ENCODE measurements around the gene MCTP2.

Gene MCTP2

GRCh38 chr15:94526071-94526689 lies 294.8 kb downstream of the MCTP2 start:
- Histone ChIP-seq H3K9me3 (ENCODE audit: control insufficient read depth, insufficient read depth, low read depth, low read length) (no peaks in the 10 kb centered on the region), H3K27ac (ENCODE audit: extremely low read depth, low read depth, low read length) (no peak overlapping the region), H3K36me3 (ENCODE audit: control insufficient read depth in 2 of 2, insufficient read depth in 1 of 2, low read length in 2 of 2) (no peaks in the 10 kb centered on the region), H3K4me3 (ENCODE audit: low read depth, low read length) (no peak overlapping the region), H3K4me1 (ENCODE audit: control insufficient read depth, insufficient read depth, low read length) (peaks cover 5% of the 10 kb centered on the region)
- POLR2A ChIA-PET: no interaction called here
- CTCF ChIA-PET: interaction anchor here (0.5 to 1.9 kb wide), 15 partner anchors 9 to 276 kb away, joined by 3 to 8 read pairs (median 3); no protein-coding TSS in a partner anchor
- no peak for TF ChIP-seq ZNF664 (tag by site-specific recombination; IDR thresholded peaks at IDR 0.05)

- POLR2A ChIA-PET: no interaction called here
- CTCF ChIA-PET: no interaction called here
- Histone ChIP-seq H3K27ac (ENCODE audit: extremely low read depth, low read depth, low read length) (no peak overlapping the region), H3K36me3 (ENCODE audit: control insufficient read depth in 2 of 2, insufficient read depth in 1 of 2, low read length in 2 of 2) (no peaks in the 10 kb centered on the region), H3K9me3 (ENCODE audit: control insufficient read depth, insufficient read depth, low read depth, low read length) (no peaks in the 10 kb centered on the region), H3K4me1 (ENCODE audit: control insufficient read depth, insufficient read depth, low read length) (no peaks in the 10 kb centered on the region), H3K4me3 (ENCODE audit: low read depth, low read length) (no peak overlapping the region)
- TF ChIP-seq ZNF654 (tag by site-specific recombination; IDR thresholded peaks at IDR 0.05; ENCODE audit: low read depth) (no peak), GLIS2 (tag by site-specific recombination; IDR thresholded peaks at IDR 0.05) (no peak), ZNF24 (tag by site-specific recombination; IDR thresholded peaks at IDR 0.05) (no peak), ZNF280D (tag by site-specific recombination; IDR thresholded peaks at IDR 0.05) (no peak), ZNF133 (tag by site-specific recombination; IDR thresholded peaks at IDR 0.05) (no peak), ZBTB26 (tag by site-specific recombination; optimal IDR thresholded peaks at IDR 0.05) (no peak), ZNF776 (tag by site-specific recombination; IDR thresholded peaks at IDR 0.05; ENCODE audit: borderline replicate concordance) (no peak), OVOL3 (tag by site-specific recombination; IDR thresholded peaks at IDR 0.05) (no peak), ZNF221 (tag by site-specific recombination; IDR thresholded peaks at IDR 0.05; ENCODE audit: borderline replicate concordance) (no peak), GLI4 (tag by site-specific recombination; IDR thresholded peaks at IDR 0.05) (no peak), ZNF350 (tag by site-specific recombination; IDR thresholded peaks at IDR 0.05) (no peak), TSHZ1 (tag by site-specific recombination; IDR thresholded peaks at IDR 0.05; ENCODE audit: borderline replicate concordance) (no peak), ZNF223 (tag by site-specific recombination; IDR thresholded peaks at IDR 0.05) (no peak), ZNF701 (tag by site-specific recombination; IDR thresholded peaks at IDR 0.05) (no peak), SCRT1 (tag by site-specific recombination; IDR thresholded peaks at IDR 0.05; ENCODE audit: borderline replicate concordance) (no peak), KLF10 (tag by site-specific recombination; IDR thresholded peaks at IDR 0.05) (no peak), ZNF692 (tag by site-specific recombination; IDR thresholded peaks at IDR 0.05) (no peak), ZNF324 (tag by site-specific recombination; IDR thresholded peaks at IDR 0.05) (no peak), HOXC10 (CRISPR knock-in tag; IDR thresholded peaks at IDR 0.05) (no peak), GFI1B (tag by site-specific recombination; IDR thresholded peaks at IDR 0.05) (no peak)
Measured at GRCh38 chr15:94532226-94532625, 300.9 kb downstream of the MCTP2 start.
